GM12878 (cell line): ENCODE data around the gene IL18R1. TPM values are rescaled to one million over a fixed set of nuclear protein-coding genes. Genes with fewer than 3 reads are reported as not detected.

ENCODE experiments used
- ATAC-seq: fragments of 200-7000 bp; cut with Tn5 transposase; 3 replicates; pipeline ENCODE4 v1.9.1; 2020; ENCODE audit warnings: mild to moderate bottlenecking, moderate library complexity
- BruUV-seq: library from RNA; stranded (reverse); fragments of 400-500 nt; replicated peaks from 2 replicates; lab custom pipeline; 2021; lab: Mats Ljungman, UMichigan
- CTCF ChIA-PET: fragments of 300-600 bp; sonication (Branson Sonifier 250); formaldehyde crosslinking; extraction: SDS; loops from one replicate; lab custom pipeline; 2021; ENCODE audit warnings: inconsistent platforms; lab: Yijun Ruan, JAX
- POLR2A ChIA-PET: fragments of 350-600 bp; formaldehyde crosslinking; extraction: SDS; loops from one replicate; lab custom pipeline; 2021; ENCODE audit warnings: inconsistent platforms; lab: Charles Lee
- RAD21 ChIA-PET: fragments of 300-600 bp; sonication (Branson Sonifier 250); formaldehyde crosslinking; loops from one replicate; lab custom pipeline; 2023; ENCODE audit warnings: antibody characterized with exemption; ENCODE audit not compliant: unreplicated experiment; lab: Charles Lee
- SMC1A ChIA-PET: fragments of 300-600 bp; sonication (Branson Sonifier 250); formaldehyde crosslinking; loops from one replicate; lab custom pipeline; 2023; ENCODE audit not compliant: unreplicated experiment, uncharacterized antibody; lab: Charles Lee
- DNase-seq: peaks from one replicate; pipeline ENCODE4 v3.0.0-alpha.2; 2011; ENCODE audit warnings: low read depth, low spot score
- FAIRE-seq: peaks from 3 replicates; lab custom pipeline; 2011; peaks lifted over from hg19 to GRCh38; lab: Jason Lieb, UNC
- H2AFZ ChIP-seq: 2 replicates; pipeline ENCODE4 v1.6.0; 2011; ENCODE audit warnings: low read depth, low read length, control low read depth; ENCODE audit not compliant: control insufficient read depth
- H3K27ac ChIP-seq: 2 replicates; pipeline ENCODE4 v1.5.1; 2011; ENCODE audit warnings: control low read depth; ENCODE audit not compliant: control insufficient read depth, insufficient read depth
- H3K27me3 ChIP-seq, 2 experiments: replicated peaks in 1 of 2; 2 replicates each; pipeline versions ENCODE4 v1.6.0 to v1.6.1; 2011; ENCODE audit warnings: low read length in 1 of 2; ENCODE audit not compliant: control insufficient read depth in 2 of 2, insufficient read depth in 2 of 2
- H3K36me3 ChIP-seq, 2 experiments: 2 replicates each; pipeline ENCODE4 v1.5.1; 2011; ENCODE audit warnings: low read length in 1 of 2; ENCODE audit not compliant: control insufficient read depth in 2 of 2, insufficient read depth in 2 of 2
- H3K4me1 ChIP-seq: 2 replicates; pipeline ENCODE4 v1.6.1; 2011; ENCODE audit warnings: mild to moderate bottlenecking, low read length, moderate library complexity, mixed read lengths; ENCODE audit not compliant: control insufficient read depth, insufficient read depth
- H3K4me2 ChIP-seq: 2 replicates; pipeline ENCODE4 v1.6.0; 2011; ENCODE audit warnings: control low read depth; ENCODE audit not compliant: control insufficient read depth, insufficient read depth
- H3K4me3 ChIP-seq: fragments of 200-600 bp; sonication (generic); 2 replicates; pipeline ENCODE4 v1.5.1; 2016
- H3K79me2 ChIP-seq: 2 replicates; pipeline ENCODE4 v1.6.0; 2011; ENCODE audit warnings: low read length; ENCODE audit not compliant: control insufficient read depth, insufficient read depth
- H3K9ac ChIP-seq: 2 replicates; pipeline ENCODE4 v1.8.0; 2011; ENCODE audit warnings: low read length, control low read depth, mixed read lengths; ENCODE audit not compliant: control insufficient read depth, insufficient read depth
- H3K9me3 ChIP-seq: replicated peaks from 3 replicates; pipeline ENCODE4 v1.5.1; 2011; ENCODE audit warnings: mild to moderate bottlenecking, low read length; ENCODE audit not compliant: control insufficient read depth, insufficient read depth
- H4K20me1 ChIP-seq: 2 replicates; pipeline ENCODE4 v1.6.0; 2011; ENCODE audit not compliant: control insufficient read depth, insufficient read depth
- CEBPB ChIP-seq, 2 experiments: fragments of 150-350 bp in 1 of 2; IDR thresholded peaks; 2 replicates each; pipeline ENCODE4 v1.6.1; 2012 to 2014; ENCODE audit warnings: low read depth in 2 of 2, low read length in 2 of 2, borderline replicate concordance in 1 of 2, inconsistent platforms in 1 of 2
- NFIC ChIP-seq: IDR thresholded peaks from 2 replicates; pipeline ENCODE4 v1.6.1; 2012; ENCODE audit warnings: low read depth, mild to moderate bottlenecking, inconsistent platforms, low read length, moderate library complexity
- RAD21 ChIP-seq: IDR thresholded peaks from 2 replicates; pipeline ENCODE4 v1.6.1; 2011; ENCODE audit warnings: mild to moderate bottlenecking, low read depth, low read length, moderate library complexity; ENCODE audit not compliant: insufficient read depth
- RAD51 ChIP-seq: fragments of 450-650 bp; IDR thresholded peaks from 2 replicates; pipeline ENCODE4 v1.6.1; 2016; ENCODE audit warnings: moderate library complexity, mild to moderate bottlenecking, inconsistent platforms
- RB1 ChIP-seq: fragments of 450-650 bp; formaldehyde crosslinking; IDR thresholded peaks from 2 replicates; pipeline ENCODE4 v1.6.1; 2017; ENCODE audit warnings: mild to moderate bottlenecking, borderline replicate concordance
- RUNX3 ChIP-seq: IDR thresholded peaks from 2 replicates; pipeline ENCODE4 v1.6.1; 2012; ENCODE audit warnings: low read length, inconsistent platforms
- TCF12 ChIP-seq: IDR thresholded peaks from 2 replicates; pipeline ENCODE4 v1.6.1; 2011; ENCODE audit warnings: low read depth, mild to moderate bottlenecking, low read length
- TCF7 ChIP-seq: IDR thresholded peaks from 2 replicates; pipeline ENCODE4 v1.6.1; 2014; ENCODE audit warnings: antibody characterized with exemption, borderline replicate concordance
- ZBED1 ChIP-seq: IDR thresholded peaks from 2 replicates; pipeline ENCODE4 v1.6.1; 2016; ENCODE audit warnings: borderline replicate concordance
- ZNF24 ChIP-seq: fragments of 450-650 bp; IDR thresholded peaks from 2 replicates; pipeline ENCODE4 v1.6.1; 2017; ENCODE audit warnings: antibody characterized with exemption, mild to moderate bottlenecking
- WGBS: methylation state at CpG from one replicate; pipeline ENCODE4 v1.1.6; 2016; ENCODE audit warnings: low lambda C conversion rate; ENCODE audit not compliant: insufficient replicate concordance, insufficient coverage; ENCODE audit errors: missing lambda C conversion rate; 5-methylcytosine and 5-hydroxymethylcytosine counted together
- in situ Hi-C: fragments of 300-500 bp; cut with MboI; formaldehyde crosslinking; loops from 9 replicates; pipeline ENCODE4 v1.14.3; 2018; ENCODE audit warnings: mixed read lengths
- intact Hi-C: fragments of 100-400 bp; cut with micrococcal nuclease; formaldehyde crosslinking; loops from one replicate; pipeline ENCODE4 v1.14.2; 2022; ENCODE audit not compliant: unreplicated experiment
- polyA plus RNA-seq, 11 experiments: library from polyadenylated mRNA; depleted of rRNA in 4 of 11; unstranded in 6 of 11; stranded (reverse) in 5 of 11; fragments of >200 nt; fragmentation: Nextera tagmentation in 4 of 11; fragmentation: Illumina TruSeq in 1 of 11; extraction: Ambion mirVana in 4 of 11; extraction: Trizol in 1 of 11; gene quantifications; 1 replicate in 1 of 11; 2 replicates in 10 of 11; pipeline versions ENCODE4 v1.2.1 to v1.2.3, GENCODE V29; 2011 to 2016; ENCODE audit warnings: inconsistent platforms in 2 of 11, missing spikeins in 2 of 11, low read depth in 1 of 11
- total RNA-seq, 4 experiments: library from RNA; depleted of rRNA in 3 of 4; stranded (reverse); fragments of >200 nt in 3 of 4; fragmentation: Illumina TruSeq in 1 of 4; extraction: Trizol in 1 of 4; gene quantifications; 2 replicates each; pipeline versions ENCODE4 v1.2.1 to v1.2.3, GENCODE V29; 2013 to 2021
- TF ChIP-seq, protein P1 (sequence below): IDR thresholded peaks from 2 replicates; pipeline ENCODE4 v1.6.1; 2012; ENCODE audit warnings: low read length, inconsistent platforms

The IL18R1 gene
- total and polyA plus RNA-seq, 10 of the 15 experiments (the other 5 are each of a cell fraction or from before 2014, with no cell fraction given), result 3.5 to 15.5 (median 11.1) TPM

DNA sequence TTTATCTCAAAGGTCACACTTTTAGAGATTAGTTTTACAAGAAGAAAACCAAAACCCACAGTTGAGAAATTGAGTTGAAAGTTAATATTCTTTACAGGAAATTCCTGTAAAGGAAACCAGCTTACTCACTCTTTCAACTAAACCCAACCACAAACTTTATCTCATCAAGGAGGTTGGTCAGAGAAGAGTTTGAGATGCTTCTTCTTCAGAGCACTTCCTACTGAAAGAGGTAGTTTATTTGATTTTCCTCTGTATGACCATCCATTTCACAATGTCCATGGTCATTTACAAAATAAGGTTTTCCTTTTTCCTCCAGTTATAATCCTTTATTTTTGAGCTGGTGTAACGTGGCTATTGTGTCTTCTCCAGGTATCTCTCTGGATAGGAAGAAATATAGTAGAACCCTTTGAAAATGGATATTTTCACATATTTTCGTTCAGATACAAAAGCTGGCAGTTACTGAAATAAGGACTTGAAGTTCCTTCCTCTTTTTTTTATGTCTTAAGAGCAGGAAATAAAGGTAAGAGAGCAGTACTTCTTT lies 62.9 kb downstream of the IL18R1 start:
- Histone ChIP-seq H3K9me3 (peaks cover 1% of the 10 kb centered on the region; the same call in 1 of the 3 replicates), H3K79me2 (no peaks in the 10 kb centered on the region), H3K4me2 (peak overlapping the region; percentile 29; the same call in 1 of the 2 replicates), H2AFZ (no peak overlapping the region), H4K20me1 (no peaks in the 10 kb centered on the region), H3K27me3 (no peaks in the 10 kb centered on the region), H3K36me3 (no peaks in the 10 kb centered on the region), H3K4me1 (peaks cover 22% of the 10 kb centered on the region; the same call in 1 of the 2 replicates), H3K27ac (0 out of 2 replicates have a peak overlapping the region, but pooled peaks have one; percentile 1), H3K9ac (no peak overlapping the region), H3K4me3 (no peak overlapping the region)
- 2% methylated on average over 2 of the region's 2 CpGs for WGBS
- BruUV-seq, result no TSS peak
- peak; percentile 52 for FAIRE-seq
- intact Hi-C loops (loop anchor here (2.0 kb wide), 1 partner anchor 16 kb away; no protein-coding TSS in a partner anchor), in situ Hi-C loops (no loop called here)
- ChIA-PET RAD21 (interaction anchor here (0.9 kb wide), 1 partner anchor 24 kb away, joined by 3 read pairs; no protein-coding TSS in a partner anchor), POLR2A (interaction anchor here (1.7 kb wide), 1 partner anchor 17 kb away, joined by 4 read pairs; no protein-coding TSS in a partner anchor), CTCF (interaction anchor here (0.7 to 2.2 kb wide), 7 partner anchors 14 to 413 kb away, joined by 3 to 7 read pairs (median 3); partner anchors contain the start of gene IL18R1), SMC1A (interaction anchor here (0.6 to 3.1 kb wide), 5 partner anchors 10 to 130 kb away, joined by 3 to 19 read pairs (median 4); no protein-coding TSS in a partner anchor)
- no peak for DNase-seq
- ATAC-seq, result peak; percentile 84
- TF ChIP-seq RB1, result no peak
- no peak for TF ChIP-seq CEBPB (IDR thresholded peaks at IDR 0.05; ENCODE audit: borderline replicate concordance in 1 of 2, low read depth in 2 of 2, low read length in 2 of 2)
- TF ChIP-seq RUNX3, result peak; percentile 86
- TF ChIP-seq RAD21, result no peak
- TF ChIP-seq ZBED1, result no peak
- TF ChIP-seq RAD51, result no peak
- TF ChIP-seq TCF7, result no peak
- TF ChIP-seq TCF12, result no peak
- TF ChIP-seq, protein P1, sequence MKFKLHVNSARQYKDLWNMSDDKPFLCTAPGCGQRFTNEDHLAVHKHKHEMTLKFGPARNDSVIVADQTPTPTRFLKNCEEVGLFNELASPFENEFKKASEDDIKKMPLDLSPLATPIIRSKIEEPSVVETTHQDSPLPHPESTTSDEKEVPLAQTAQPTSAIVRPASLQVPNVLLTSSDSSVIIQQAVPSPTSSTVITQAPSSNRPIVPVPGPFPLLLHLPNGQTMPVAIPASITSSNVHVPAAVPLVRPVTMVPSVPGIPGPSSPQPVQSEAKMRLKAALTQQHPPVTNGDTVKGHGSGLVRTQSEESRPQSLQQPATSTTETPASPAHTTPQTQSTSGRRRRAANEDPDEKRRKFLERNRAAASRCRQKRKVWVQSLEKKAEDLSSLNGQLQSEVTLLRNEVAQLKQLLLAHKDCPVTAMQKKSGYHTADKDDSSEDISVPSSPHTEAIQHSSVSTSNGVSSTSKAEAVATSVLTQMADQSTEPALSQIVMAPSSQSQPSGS, result 0 out of 2 replicates have a peak, but pooled peaks have one; percentile 34
- no peak for TF ChIP-seq ZNF24
- TF ChIP-seq NFIC, result peak; percentile 78
